ENCODE results near the gene NT5DC1. TPM values are rescaled to one million over a fixed set of nuclear protein-coding genes. Genes with fewer than 3 reads are reported as not detected.

NT5DC1 gene
- polyA plus RNA-seq, 3 donors, result 10.5 to 24.6 (median 15.5) TPM

DNA sequence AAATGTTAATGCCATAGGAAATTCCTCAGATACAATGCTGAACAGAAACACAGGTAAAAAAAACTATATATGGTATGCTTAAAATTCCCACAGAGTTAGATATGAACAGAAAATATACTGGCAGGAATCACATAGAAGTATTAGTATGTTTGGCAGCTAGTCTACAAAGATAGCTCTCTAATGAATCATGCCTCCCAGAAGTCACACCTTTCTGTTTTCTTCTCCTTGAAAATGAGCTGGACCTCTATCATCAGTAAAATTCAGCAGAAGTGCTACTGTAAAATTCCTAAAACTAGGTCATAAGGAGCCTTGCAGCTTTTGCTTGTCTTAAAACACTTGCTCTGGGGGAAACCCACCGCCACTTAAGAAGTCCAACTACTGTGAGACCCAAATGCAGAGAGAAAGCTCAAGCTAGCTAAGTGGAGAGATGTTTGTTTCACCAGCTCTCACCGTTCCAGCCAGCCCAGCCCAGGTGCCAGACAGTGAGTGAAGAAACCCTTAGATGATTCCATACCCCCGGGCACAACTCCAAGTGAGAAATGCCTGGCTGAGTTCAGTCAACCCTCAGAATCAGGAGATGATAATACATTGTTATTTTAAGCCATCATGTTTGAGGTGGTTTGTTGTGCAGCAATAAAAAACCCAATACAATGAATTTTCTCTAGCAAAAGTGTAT lies 110.2 kb downstream of the NT5DC1 start:
- no peak overlapping the region for H3K27ac ChIP-seq (ENCODE audit: low read depth, low read length)

DNA sequence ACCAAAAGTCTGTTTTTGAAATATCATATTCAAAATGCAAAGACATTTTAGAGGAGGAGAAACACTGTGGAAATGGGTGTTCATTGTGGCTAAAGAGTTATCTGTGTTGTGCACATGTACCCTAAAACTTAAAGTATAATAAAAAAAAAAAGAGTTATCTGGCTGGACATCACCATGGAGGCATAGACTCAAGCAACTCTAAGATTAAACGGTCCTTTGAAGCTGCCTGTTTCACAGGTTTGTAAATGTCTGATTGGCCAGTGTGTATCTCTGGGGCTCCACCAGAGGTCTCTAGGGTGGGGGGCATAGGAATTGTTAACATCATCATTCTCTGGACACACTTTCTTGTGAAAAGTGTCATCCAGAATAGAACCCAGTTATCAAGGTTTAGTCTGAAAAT lies 114.0 kb downstream of the NT5DC1 start:
- no peak overlapping the region for H3K27ac ChIP-seq (ENCODE audit: low read depth, low read length)
- WGBS, 3 donors, result 77 to 94% (median 87%) methylated on average over 1 of the region's 1 CpG

More for the DNA sequence above, 110.2 kb downstream of the NT5DC1 start:
- WGBS, 3 donors, result 57 to 77% (median 63%) methylated on average over 3 of the region's 3 CpGs

DNA sequence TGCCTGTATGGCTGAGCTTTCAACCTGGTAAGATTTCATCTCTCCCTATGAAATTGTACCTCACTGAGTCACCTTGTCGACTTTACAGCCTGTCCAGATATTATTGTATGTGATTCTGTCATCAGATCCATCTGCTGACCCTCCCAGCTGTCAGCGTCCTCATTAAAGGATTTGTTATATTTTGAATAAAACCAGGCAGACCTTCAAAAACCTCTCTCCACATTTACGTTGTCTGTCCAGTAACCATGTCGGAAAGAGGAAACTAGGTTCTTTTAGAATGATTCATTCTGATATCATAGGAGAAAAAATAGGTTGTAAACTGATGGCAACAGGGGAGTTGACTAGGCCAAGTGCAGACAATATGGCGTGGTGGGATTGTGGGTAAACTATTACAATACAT lies 114.8 kb downstream of the NT5DC1 start:
- H3K27ac ChIP-seq (ENCODE audit: low read depth, low read length), result no peak overlapping the region
- WGBS, 3 donors, result 90 to 92% (median 91%) methylated on average over 5 of the region's 5 CpGs

DNA sequence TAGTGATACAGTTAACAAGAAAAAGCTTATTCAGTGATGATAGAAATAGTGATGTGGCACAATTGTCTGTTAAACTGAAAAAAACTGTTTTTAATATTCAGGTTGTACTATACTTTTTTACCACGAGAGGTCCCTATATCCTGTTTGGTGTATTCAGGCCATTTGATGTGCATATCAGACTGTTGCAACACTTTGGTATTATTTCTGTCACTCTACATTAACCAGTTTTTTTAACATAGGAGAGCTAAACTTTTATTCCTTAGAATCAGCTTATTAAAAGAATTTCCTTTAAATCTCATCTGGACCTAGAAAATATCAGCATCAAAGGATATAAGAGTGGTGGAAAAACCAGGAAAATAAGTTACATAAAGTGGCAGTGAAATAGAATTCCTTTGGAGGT lies 116.4 kb downstream of the NT5DC1 start:
- WGBS, 3 donors, result 3 to 13% (median 3%) methylated on average over 1 of the region's 1 CpG
- no peak overlapping the region for H3K27ac ChIP-seq (ENCODE audit: low read depth, low read length)

DNA sequence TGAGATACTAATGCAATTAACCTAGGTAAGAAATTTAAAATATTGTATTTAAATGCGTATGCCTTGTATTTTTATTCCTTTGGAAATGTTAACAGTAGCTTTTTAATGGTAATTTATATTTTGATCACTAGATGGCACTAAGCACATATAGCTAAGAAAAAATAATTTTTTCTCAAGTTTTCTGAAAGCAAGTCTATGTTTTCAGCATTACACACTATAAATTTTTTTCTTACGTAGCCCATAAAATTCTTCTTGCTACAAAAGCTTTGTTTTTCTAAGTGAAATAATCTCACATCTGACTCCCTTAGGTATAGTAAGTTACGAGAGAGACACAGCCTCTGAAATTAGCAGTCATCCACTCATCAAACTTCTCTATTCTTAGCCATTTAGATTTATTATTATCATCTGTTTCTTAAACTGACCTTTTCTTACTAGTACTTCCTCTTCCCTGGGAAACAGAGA lies 117.5 kb downstream of the NT5DC1 start:
- no peak overlapping the region for H3K27ac ChIP-seq (ENCODE audit: low read depth, low read length)
- WGBS, 3 donors, result 48 to 50% (median 50%) methylated on average over 3 of the region's 3 CpGs

DNA sequence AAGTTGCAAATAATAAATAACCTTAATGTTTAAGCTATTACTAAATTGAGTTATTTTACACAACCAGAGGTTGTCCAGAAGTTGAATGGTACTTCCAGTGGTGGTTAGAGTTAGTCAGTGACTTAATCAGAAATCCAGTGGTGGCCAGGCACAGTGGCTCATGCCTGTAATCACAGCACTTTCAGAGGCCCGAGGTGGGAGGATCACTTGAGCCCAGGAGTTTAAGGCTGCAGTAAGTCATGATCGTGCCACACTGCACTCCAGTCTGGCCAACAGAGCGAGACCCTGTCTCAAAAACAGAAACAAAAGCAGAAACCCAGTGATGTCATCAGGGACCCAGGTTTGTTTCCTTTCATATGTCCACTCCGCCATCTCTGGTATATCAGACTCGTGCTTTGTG lies 118.2 kb downstream of the NT5DC1 start:
- no peak overlapping the region for H3K27ac ChIP-seq (ENCODE audit: low read depth, low read length)
- WGBS, 3 donors, result 76 to 91% (median 78%) methylated on average over 5 of the region's 5 CpGs

DNA sequence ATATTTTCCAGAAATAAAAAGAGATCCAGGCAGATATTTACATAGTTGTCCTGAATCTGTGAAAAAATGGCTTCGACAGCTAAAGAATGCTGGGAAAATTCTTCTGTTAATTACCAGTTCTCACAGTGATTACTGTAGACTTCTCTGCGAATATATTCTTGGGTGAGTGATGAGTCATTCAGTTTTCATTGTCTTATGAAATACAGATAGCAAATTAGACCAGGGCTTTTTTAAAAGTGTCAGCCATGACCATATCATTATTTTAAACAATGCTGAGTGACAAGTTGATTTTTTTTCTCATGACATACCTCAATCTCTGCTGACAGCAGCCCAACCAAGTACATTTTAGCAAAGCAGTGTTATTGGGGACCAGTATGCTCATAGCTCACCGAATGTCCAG lies 120.4 kb downstream of the NT5DC1 start:
- H3K27ac ChIP-seq (ENCODE audit: low read depth, low read length), result no peak overlapping the region
- WGBS, 3 donors, result 81 to 89% (median 85%) methylated on average over 3 of the region's 3 CpGs

DNA sequence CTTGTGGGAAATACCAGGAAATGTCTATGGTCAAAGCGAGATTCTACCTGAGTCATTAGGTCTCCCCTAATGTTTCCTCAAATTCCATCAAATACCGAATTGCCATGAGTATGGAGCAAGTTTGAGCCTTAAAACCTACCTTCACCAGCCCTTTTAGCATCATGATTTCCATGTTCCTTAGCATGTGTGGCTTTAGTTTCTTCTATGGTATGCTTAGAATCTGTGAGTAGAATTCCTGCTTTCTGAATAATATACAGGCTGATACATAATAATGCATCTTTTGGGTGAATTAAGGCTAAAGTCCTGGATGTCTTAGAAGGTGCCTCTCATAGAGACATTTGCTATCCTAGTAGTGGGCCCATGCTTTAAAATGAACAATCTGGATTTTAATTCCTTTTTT lies 121.3 kb downstream of the NT5DC1 start:
- WGBS, 3 donors, result 88 to 92% (median 89%) methylated on average over 2 of the region's 2 CpGs
- H3K27ac ChIP-seq (ENCODE audit: low read depth, low read length), result no peak overlapping the region

DNA sequence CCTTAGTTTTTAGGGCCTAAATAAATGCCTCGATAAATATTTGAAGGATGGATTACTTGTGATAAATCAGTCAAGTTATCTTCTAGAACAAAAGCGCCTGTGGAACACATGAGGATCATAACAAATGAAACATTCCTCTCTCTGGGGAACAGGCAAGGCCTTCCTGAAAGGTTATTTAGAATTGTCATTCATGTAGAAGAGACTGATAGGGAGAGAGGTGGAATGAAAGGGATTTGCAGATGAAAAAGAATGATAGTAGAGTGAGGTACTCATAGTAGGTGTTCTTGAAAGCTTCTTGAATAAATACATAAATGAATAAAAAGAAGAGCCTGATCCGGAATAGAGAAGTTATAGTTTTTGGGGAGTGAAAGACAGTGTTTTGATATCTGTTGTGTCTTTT lies 122.7 kb downstream of the NT5DC1 start:
- WGBS, 3 donors, result 79 to 91% (median 88%) methylated on average over 3 of the region's 3 CpGs
- H3K27ac ChIP-seq (ENCODE audit: low read depth, low read length), result no peak overlapping the region

DNA sequence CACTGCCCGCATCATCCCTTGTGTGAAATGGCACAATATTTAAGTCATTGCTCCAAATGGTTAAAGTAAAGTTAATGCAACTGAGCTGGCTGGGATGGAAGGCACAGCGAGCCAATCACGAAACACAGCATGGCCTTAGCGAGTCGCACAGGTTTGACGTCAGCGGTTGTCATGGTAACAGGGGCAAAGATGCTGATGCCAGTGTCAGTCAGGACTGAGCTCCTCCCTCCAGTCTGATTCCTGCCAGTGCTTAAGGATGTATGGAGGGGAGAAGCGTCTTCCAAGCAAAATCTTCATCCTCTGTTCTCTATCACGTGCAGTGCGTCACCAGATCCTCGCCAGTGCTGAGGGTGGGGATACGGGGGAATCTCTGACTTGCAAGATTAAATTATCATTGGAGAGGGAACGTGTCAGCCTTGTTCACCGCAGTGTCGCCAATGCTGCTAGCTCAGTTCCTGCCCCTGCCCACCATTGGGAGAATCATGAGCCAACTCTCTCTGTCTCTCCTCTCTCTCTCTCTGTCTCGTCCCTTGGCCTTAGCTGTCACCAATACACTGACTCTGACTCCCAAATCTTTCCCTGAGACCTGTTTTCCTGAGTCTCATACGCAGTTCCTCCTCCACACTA lies 128.7 kb downstream of the NT5DC1 start:
- H3K27ac ChIP-seq (ENCODE audit: low read depth, low read length), result no peak overlapping the region
- 65 to 82% (median 69%) methylated on average over 17 of the region's 17 CpGs for WGBS, 3 donors

DNA sequence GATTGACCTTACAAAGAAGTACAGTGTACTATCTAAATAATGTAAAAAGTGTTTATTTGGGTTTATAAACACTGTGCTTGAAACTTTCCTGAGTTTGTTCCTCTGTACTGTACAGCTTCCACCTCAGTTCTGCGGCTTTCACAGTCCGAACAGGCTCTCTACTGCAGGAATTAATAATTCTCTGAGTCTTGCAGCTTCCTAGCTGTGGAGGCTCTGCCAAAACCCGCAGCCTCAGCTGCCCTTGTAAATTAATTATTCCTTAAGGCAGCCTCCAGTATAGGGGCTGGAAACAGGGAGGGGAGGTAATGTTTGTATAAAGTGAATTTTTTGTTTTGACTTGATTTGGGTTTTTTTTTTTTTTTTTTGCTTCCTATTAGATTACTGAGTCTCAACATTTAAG lies 134.0 kb downstream of the NT5DC1 start:
- H3K27ac ChIP-seq (ENCODE audit: low read depth, low read length), result no peak overlapping the region
- WGBS, 3 donors, result 71 to 87% (median 82%) methylated on average over 3 of the region's 3 CpGs

DNA sequence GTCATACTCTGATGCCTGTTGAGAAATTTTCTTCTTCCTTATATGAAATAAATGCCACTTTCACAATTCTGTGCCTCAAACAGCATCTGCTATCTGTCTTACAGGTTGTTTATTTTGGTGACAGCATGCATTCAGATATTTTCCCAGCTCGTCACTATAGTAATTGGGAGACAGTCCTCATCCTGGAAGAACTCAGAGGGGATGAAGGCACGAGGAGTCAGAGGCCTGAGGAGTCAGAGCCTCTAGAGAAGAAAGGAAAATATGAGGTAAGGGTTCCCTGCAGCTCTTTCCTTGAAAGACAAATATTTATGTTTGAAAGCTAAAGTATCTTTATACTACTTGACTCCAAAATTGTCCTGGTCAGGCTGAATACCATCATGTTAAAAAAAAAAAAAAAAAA lies 137.4 kb downstream of the NT5DC1 start:
- no peak overlapping the region for H3K27ac ChIP-seq (ENCODE audit: low read depth, low read length)
- 86 to 91% (median 90%) methylated on average over 2 of the region's 2 CpGs for WGBS, 3 donors

DNA sequence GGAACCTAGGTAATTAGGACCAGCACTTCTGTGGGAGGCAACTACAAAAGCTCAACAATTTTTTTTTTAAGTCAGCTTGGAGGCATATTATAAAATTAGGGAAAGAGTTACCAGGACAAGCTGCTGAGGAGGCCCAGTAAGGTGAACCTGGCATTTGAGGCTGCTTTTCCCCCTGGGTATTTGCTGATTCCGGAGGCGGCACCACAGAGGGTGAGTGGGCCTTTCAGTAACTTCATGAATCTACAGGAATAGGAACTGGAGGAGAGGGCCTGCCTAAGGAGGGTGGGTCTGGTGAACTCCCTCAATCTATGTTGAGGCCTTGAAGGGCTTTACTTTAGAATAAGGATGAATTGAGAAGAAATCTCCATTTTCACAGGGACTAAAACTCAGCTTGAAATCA lies 138.6 kb downstream of the NT5DC1 start:
- WGBS, 3 donors, result 95 to 100% (median 97%) methylated on average over 2 of the region's 2 CpGs
- H3K27ac ChIP-seq (ENCODE audit: low read depth, low read length), result no peak overlapping the region

DNA sequence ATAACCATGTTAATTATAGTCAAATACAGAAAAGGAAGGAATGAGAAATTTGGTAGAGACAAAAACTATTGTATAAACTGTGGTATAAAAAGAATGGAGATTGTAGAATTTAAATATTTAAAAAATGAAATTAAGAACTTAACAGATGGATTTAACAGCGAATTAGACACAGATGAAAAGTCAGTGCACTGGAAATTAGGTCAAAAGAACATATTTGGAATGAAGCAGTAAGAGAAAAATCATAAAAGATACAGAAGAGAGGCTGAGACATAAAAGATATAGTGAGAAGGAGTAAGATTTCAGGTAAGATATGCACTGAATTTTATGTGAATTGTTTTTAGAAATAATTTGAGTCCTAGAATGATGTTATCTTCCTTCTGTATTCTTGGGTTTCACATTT lies 139.2 kb downstream of the NT5DC1 start:
- WGBS, 3 donors, result 97 to 100% (median 98%) methylated on average over 1 of the region's 1 CpG
- no peak overlapping the region for H3K27ac ChIP-seq (ENCODE audit: low read depth, low read length)

DNA sequence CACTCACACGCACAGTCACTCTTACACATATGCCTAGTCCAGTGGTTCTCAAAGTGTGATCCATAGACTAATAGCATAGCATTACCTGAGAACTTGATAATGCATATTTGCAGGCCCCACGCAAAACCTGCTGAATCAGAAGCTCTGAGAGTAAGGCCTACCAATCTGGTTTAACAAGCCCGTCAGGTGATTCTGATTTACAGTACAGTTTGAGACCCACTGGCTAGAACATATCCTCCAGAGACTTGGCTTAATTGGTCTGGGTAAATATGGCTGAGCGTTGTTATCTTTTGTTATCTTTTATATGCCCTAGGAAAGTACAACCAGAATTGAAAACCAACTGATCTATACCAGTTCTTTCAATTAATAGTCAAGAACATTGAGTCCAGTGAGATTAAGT lies 143.6 kb downstream of the NT5DC1 start:
- no peak overlapping the region for H3K27ac ChIP-seq (ENCODE audit: low read depth, low read length)
- 60 to 91% (median 90%) methylated on average over 4 of the region's 4 CpGs for WGBS, 3 donors

DNA sequence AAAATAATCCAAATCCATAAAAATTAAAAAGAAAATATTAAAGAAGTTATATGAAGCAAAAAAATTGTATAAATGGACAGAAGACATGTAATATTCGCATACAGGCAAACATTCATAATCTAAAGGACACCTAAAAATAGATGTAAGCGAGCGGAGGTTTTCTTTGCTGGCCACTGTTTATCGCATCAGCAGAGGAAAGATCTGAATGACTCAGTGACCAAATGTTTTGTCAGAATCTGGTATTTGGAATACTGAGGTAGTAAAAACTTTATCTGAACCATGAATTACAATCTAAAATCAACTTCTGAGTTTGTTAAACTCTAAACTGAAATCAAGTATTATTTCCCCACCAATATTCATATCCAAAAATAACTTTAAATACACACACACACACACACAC lies 145.4 kb downstream of the NT5DC1 start:
- 66 to 95% (median 94%) methylated on average over 4 of the region's 4 CpGs for WGBS, 3 donors
- H3K27ac ChIP-seq (ENCODE audit: low read depth, low read length), result no peak overlapping the region

DNA sequence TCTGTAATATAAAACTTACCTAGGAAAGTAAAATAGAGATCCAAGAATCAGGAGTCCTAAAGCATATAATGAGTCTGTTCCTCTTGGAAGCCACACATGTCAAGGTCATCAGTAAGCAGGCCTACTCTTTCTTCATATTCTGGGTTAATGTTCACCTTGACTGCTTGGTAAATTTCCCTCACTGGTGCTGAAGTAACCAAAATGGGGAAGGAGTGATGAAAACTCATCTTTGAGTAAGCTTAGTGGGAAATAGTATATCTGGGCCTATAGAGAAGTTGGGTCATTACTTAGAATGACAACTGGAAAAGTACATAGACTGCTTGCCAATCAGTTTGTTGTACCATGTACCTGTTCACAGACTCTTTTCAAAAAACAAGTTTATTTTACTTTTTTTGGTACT lies 146.6 kb downstream of the NT5DC1 start:
- no peak overlapping the region for H3K27ac ChIP-seq (ENCODE audit: low read depth, low read length)

DNA sequence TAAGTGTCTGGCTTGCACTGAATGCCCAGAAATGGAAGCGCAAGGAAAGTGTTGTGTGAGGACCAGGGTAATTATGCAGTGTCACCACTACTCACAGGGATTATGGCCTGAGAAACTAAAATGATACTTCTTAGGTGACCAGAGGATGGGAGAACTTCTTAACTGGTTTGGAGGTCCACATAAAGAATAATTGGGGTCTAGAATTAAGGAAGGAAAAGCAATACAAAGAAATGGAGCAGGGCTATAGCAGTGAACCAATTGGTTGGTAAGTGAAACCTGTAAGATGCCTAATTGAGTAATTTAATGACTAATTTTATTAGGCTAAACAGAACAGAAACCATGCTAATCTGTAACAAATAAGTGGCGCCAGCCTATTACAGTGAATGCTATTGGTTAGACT lies 147.9 kb downstream of the NT5DC1 start:
- H3K27ac ChIP-seq (ENCODE audit: low read depth, low read length), result no peak overlapping the region
- WGBS, 3 donors, result 94 to 97% (median 96%) methylated on average over 2 of the region's 2 CpGs

DNA sequence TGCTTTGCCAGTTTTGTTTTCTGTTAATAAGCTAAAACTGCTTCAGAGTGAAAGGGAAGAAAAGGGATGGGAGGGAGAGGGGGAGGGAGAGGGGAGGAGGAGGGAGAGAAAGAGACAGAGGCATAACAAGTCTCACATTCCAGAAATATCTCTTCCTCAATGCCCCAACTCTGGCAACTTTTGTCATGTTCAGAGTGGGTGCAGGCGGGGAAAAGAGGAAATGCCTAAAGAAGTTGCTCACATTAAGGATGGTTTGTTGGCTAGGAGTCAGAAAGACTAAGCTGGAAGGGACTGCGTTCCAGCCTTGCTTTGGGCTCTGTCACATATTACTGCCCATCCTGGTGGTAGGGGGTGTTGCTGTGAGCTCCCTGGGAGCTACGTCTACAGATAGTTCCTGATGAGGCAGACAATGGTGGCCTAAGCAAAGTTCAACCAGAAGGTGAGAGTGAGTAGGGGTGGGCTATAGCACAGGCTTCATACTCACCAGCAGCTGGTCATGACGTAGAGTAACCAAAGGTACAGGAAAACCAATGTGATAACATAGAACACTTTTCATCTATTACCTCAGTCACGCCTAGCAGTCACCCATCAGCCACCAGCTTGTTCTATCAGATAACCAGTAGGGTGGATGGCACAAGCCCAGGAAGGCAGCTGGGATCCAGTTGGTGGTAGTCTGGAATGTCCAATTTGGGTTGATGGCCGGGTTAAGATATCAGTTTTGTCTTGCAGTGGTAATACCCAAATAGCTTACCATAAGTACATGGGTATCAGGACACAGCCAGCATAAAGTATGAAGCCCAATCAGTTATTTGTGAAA lies 151.1 kb downstream of the NT5DC1 start:
- WGBS, 3 donors, result 76 to 77% (median 77%) methylated on average over 6 of the region's 6 CpGs
- no peak overlapping the region for H3K27ac ChIP-seq (ENCODE audit: low read depth, low read length)

DNA sequence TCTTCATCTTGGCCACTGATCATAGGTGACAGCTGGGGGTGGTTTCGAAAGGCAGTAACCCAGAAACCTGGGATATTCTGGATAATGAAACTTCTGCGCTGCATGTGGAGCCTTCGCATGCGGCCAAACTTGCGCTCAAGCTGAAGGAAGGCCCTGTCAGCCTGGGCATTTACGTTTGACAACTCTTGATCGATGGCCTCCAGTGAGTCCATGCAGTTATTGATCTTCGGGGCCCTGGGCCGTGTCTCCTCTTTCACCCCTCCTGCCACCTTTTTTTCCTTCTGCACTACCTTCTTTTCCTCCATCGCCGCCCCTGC lies 152.5 kb downstream of the NT5DC1 start:
- WGBS, 3 donors, result 15 to 45% (median 42%) methylated on average over 11 of the region's 11 CpGs
- H3K27ac ChIP-seq (ENCODE audit: low read depth, low read length), result no peak overlapping the region
